HepG2 (cell line): ENCODE data around the gene CCDC142. TPM values are rescaled to one million over a fixed set of nuclear protein-coding genes. Genes with fewer than 3 reads are reported as not detected.

Experiments
- AGO1 ChIP-seq: fragments of 200-400 bp; formaldehyde crosslinking; IDR thresholded peaks from 2 replicates; pipeline ENCODE4 v1.6.1; 2017; ENCODE audit warnings: mild to moderate bottlenecking, low read depth, low read length, moderate library complexity; ENCODE audit not compliant: poor library complexity, severe bottlenecking
- DBP ChIP-seq: sonication (generic); formaldehyde crosslinking; IDR thresholded peaks from 2 replicates; pipeline ENCODE4 v1.4.0; 2020; ENCODE audit warnings: missing genetic modification reagents; ENCODE audit errors: not compliant biosample characterization
- ELF1 ChIP-seq: sonication (generic); formaldehyde crosslinking; IDR thresholded peaks from 2 replicates; pipeline ENCODE4 v1.4.0; 2020; ENCODE audit warnings: missing genetic modification reagents
- EP300 ChIP-seq, 3 experiments: sonication (generic) in 1 of 3; formaldehyde crosslinking in 1 of 3; IDR thresholded peaks; 2 replicates each; pipeline versions ENCODE4 v1.5.1 to v1.6.1; 2011 to 2020; ENCODE audit warnings: low read depth in 2 of 3, low read length in 2 of 3, borderline replicate concordance in 1 of 3, improper control_type of control experiment in 1 of 3, mild to moderate bottlenecking in 1 of 3, missing genetic modification reagents in 1 of 3, moderate library complexity in 1 of 3
- ERF ChIP-seq: IDR thresholded peaks from 2 replicates; pipeline ENCODE4 v1.6.1; 2018; ENCODE audit warnings: missing biosample characterization, missing genetic modification reagents
- GATAD1 ChIP-seq: IDR thresholded peaks from 2 replicates; pipeline ENCODE4 v1.6.1; 2016; ENCODE audit warnings: missing genetic modification reagents, missing compliant biosample characterization
- HOMEZ ChIP-seq: IDR thresholded peaks from 2 replicates; pipeline ENCODE4 v1.6.1; 2016; ENCODE audit warnings: low read depth
- NAIF1 ChIP-seq: sonication (generic); formaldehyde crosslinking; IDR thresholded peaks from 2 replicates; pipeline ENCODE4 v1.5.0; 2020; ENCODE audit warnings: mild to moderate bottlenecking, missing genetic modification reagents, borderline replicate concordance
- PITX1 ChIP-seq: sonication (generic); formaldehyde crosslinking; IDR thresholded peaks from 2 replicates; pipeline ENCODE4 v1.5.1; 2020; ENCODE audit warnings: mild to moderate bottlenecking, missing genetic modification reagents
- ZNF264 ChIP-seq: sonication (generic); formaldehyde crosslinking; IDR thresholded peaks from 2 replicates; pipeline ENCODE4 v1.4.0; 2020; ENCODE audit warnings: missing genetic modification reagents
- ZNF333 ChIP-seq: sonication (generic); formaldehyde crosslinking; IDR thresholded peaks from 2 replicates; pipeline ENCODE4 v1.4.0; 2020; ENCODE audit warnings: mild to moderate bottlenecking, missing genetic modification reagents, borderline replicate concordance
- ZNF335 ChIP-seq: sonication (generic); formaldehyde crosslinking; IDR thresholded peaks from 2 replicates; pipeline ENCODE4 v1.4.0; 2020; ENCODE audit warnings: missing genetic modification reagents
- ZNF350 ChIP-seq: sonication (generic); formaldehyde crosslinking; IDR thresholded peaks from 2 replicates; pipeline ENCODE4 v1.4.0; 2020; ENCODE audit warnings: mild to moderate bottlenecking, low read depth, missing genetic modification reagents, borderline replicate concordance
- ZNF383 ChIP-seq: sonication (generic); formaldehyde crosslinking; IDR thresholded peaks from 2 replicates; pipeline ENCODE4 v1.4.0; 2020; ENCODE audit warnings: missing genetic modification reagents, mild to moderate bottlenecking, borderline replicate concordance
- ZNF619 ChIP-seq: sonication (generic); formaldehyde crosslinking; IDR thresholded peaks from 2 replicates; pipeline ENCODE4 v1.4.0; 2020; ENCODE audit warnings: mild to moderate bottlenecking, missing genetic modification reagents
- ZNF777 ChIP-seq: sonication (generic); formaldehyde crosslinking; IDR thresholded peaks from 2 replicates; pipeline ENCODE4 v1.4.0; 2020; ENCODE audit warnings: missing genetic modification reagents
- ZNF792 ChIP-seq: IDR thresholded peaks from 2 replicates; pipeline ENCODE4 v1.6.1; 2016
- polyA plus RNA-seq, 8 experiments: library from polyadenylated mRNA; depleted of rRNA in 3 of 8; stranded (reverse) in 7 of 8; unstranded in 1 of 8; fragments of >200 nt; fragmentation: Illumina TruSeq in 4 of 8; extraction: Trizol in 4 of 8; gene quantifications; 2 replicates each; pipeline versions ENCODE4 v1.2.1 to v1.2.3, GENCODE V29; 2011 to 2016; ENCODE audit warnings: low read depth in 4 of 8, missing spikeins in 1 of 8, mixed read lengths in 1 of 8; ENCODE audit not compliant: insufficient read depth in 1 of 8
- total RNA-seq, 5 experiments: library from RNA; depleted of rRNA; stranded (reverse); fragments of >200 nt; fragmentation: Illumina TruSeq; extraction: Trizol; gene quantifications; 2 replicates each; pipeline ENCODE4 v1.2.3, GENCODE V29; 2016; ENCODE audit warnings: low read depth in 1 of 5
- TF ChIP-seq, protein P1 (sequence below): sonication (generic); formaldehyde crosslinking; IDR thresholded peaks from 2 replicates; pipeline ENCODE4 v1.4.0; 2020; ENCODE audit warnings: mild to moderate bottlenecking, missing genetic modification reagents, borderline replicate concordance
- TF ChIP-seq, protein P2 (sequence below): sonication (generic); formaldehyde crosslinking; IDR thresholded peaks from 2 replicates; pipeline ENCODE4 v1.8.1; 2023; ENCODE audit warnings: mild to moderate bottlenecking, inconsistent platforms, moderate library complexity, missing genetic modification reagents, borderline replicate concordance

CCDC142 gene
- total and polyA plus RNA-seq, 2 of the 13 experiments (the other 11 are each of a cell fraction or from before 2014, with no cell fraction given): 14.7 to 30.4 TPM

- TF ChIP-seq NAIF1 (CRISPR knock-in tag) (no peak), DBP (no peak), EP300 (IDR thresholded peaks at IDR 0.05; ENCODE audit: low read depth in 2 of 2, low read length in 2 of 2) (peak; percentile 58 to 73; a peak in 2 of 4 replicates), EP300 (CRISPR knock-in tag; IDR thresholded peaks at IDR 0.05; ENCODE audit: borderline replicate concordance) (no peak), ZNF335 (CRISPR knock-in tag) (peak; percentile 97), ZNF619 (CRISPR knock-in tag) (no peak; the same call in 1 of the 2 replicates), ERF (peak; percentile 91), AGO1 (peak; percentile 60), ELF1 (CRISPR knock-in tag) (peak; percentile 96), ZNF777 (CRISPR knock-in tag) (0 out of 2 replicates have a peak, but pooled peaks have one; percentile 57), PITX1 (CRISPR knock-in tag) (peak; percentile 68; the same call in 1 of the 2 replicates), GATAD1 (CRISPR knock-in tag) (peak; percentile 97), ZNF350 (CRISPR knock-in tag) (peak; percentile 79; the same call in 1 of the 2 replicates), ZNF792 (no peak; the same call in none of the 2 replicates), HOMEZ (CRISPR knock-in tag) (no peak; the same call in 1 of the 2 replicates), ZNF383 (CRISPR knock-in tag) (no peak), ZNF333 (CRISPR knock-in tag) (peak; percentile 97), ZNF264 (CRISPR knock-in tag) (peak; percentile 84)
- TF ChIP-seq, protein P1, sequence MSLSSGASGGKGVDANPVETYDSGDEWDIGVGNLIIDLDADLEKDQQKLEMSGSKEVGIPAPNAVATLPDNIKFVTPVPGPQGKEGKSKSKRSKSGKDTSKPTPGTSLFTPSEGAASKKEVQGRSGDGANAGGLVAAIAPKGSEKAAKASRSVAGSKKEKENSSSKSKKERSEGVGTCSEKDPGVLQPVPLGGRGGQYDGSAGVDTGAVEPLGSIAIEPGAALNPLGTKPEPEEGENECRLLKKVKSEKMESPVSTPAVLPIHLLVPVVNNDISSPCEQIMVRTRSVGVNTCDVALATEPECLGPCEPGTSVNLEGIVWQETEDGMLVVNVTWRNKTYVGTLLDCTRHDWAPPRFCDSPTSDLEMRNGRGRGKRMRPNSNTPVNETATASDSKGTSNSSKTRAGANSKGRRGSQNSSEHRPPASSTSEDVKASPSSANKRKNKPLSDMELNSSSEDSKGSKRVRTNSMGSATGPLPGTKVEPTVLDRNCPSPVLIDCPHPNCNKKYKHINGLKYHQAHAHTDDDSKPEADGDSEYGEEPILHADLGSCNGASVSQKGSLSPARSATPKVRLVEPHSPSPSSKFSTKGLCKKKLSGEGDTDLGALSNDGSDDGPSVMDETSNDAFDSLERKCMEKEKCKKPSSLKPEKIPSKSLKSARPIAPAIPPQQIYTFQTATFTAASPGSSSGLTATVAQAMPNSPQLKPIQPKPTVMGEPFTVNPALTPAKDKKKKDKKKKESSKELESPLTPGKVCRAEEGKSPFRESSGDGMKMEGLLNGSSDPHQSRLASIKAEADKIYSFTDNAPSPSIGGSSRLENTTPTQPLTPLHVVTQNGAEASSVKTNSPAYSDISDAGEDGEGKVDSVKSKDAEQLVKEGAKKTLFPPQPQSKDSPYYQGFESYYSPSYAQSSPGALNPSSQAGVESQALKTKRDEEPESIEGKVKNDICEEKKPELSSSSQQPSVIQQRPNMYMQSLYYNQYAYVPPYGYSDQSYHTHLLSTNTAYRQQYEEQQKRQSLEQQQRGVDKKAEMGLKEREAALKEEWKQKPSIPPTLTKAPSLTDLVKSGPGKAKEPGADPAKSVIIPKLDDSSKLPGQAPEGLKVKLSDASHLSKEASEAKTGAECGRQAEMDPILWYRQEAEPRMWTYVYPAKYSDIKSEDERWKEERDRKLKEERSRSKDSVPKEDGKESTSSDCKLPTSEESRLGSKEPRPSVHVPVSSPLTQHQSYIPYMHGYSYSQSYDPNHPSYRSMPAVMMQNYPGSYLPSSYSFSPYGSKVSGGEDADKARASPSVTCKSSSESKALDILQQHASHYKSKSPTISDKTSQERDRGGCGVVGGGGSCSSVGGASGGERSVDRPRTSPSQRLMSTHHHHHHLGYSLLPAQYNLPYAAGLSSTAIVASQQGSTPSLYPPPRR (CRISPR knock-in tag): peak; percentile 27; the same call in 1 of the 2 replicates
- TF ChIP-seq, protein P2, sequence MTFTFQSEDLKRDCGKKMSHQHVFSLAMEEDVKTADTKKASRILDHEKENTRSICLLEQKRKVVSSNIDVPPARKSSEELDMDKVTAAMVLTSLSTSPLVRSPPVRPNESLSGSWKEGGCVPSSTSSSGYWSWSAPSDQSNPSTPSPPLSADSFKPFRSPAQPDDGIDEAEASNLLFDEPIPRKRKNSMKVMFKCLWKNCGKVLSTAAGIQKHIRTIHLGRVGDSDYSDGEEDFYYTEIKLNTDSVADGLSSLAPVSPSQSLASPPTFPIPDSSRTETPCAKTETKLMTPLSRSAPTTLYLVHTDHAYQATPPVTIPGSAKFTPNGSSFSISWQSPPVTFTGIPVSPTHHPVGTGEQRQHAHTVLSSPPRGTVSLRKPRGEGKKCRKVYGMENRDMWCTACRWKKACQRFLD (CRISPR knock-in tag): peak; percentile 83; the same call in 1 of the 2 replicates
Observed at GRCh38 chr2:74529357-74530238, 46.8 kb upstream of the CCDC142 start, which contains the start of the genes AUP1 and HTRA2 (continued).
